Measurements from ENCODE around the gene GALNT7.

GALNT7 gene

GRCh38 chr4:173169428-173170181, 994 bp downstream of the GALNT7 start (continued):
- TF ChIP-seq ZNF223 (tag by site-specific recombination; IDR thresholded peaks at IDR 0.05) (no peak), ZNF423 (tag by site-specific recombination; IDR thresholded peaks at IDR 0.05) (no peak), ZBTB26 (tag by site-specific recombination; optimal IDR thresholded peaks at IDR 0.05) (peak; percentile 80), ZNF146 (tag by site-specific recombination; IDR thresholded peaks at IDR 0.05) (no peak), PBX3 (CRISPR knock-in tag; IDR thresholded peaks at IDR 0.05) (no peak), KLF16 (tag by site-specific recombination; IDR thresholded peaks at IDR 0.05) (no peak), YY2 (tag by site-specific recombination; IDR thresholded peaks at IDR 0.05) (no peak), BCL6B (tag by site-specific recombination; IDR thresholded peaks at IDR 0.05) (no peak), ZBTB11 (tag by site-specific recombination; conservative IDR thresholded peaks at IDR 0.05; ENCODE audit: low read depth) (peak; percentile 62), SP2 (tag by site-specific recombination; IDR thresholded peaks at IDR 0.05) (peak; percentile 42), ELK4 (IDR thresholded peaks at IDR 0.05; ENCODE audit: borderline replicate concordance, low read depth, low read length) (no peak), ZFP69B (tag by site-specific recombination; IDR thresholded peaks at IDR 0.05) (no peak), ZIC2 (tag by site-specific recombination; IDR thresholded peaks at IDR 0.05) (peak; percentile 51), ZNF341 (tag by site-specific recombination; IDR thresholded peaks at IDR 0.05; ENCODE audit: low read depth) (peak; percentile 81), PATZ1 (tag by site-specific recombination; IDR thresholded peaks at IDR 0.05) (peak; percentile 68; the same call in 1 of the 2 replicates)
